ENCODE results near the gene LRFN3. TPM values are rescaled to one million over a fixed set of nuclear protein-coding genes. Genes with fewer than 3 reads are reported as not detected.

Gene LRFN3
- total and polyA plus RNA-seq, 2 of the 4 experiments (the other 2 are of a cell fraction): 0.36 to 4.8 TPM

DNA sequence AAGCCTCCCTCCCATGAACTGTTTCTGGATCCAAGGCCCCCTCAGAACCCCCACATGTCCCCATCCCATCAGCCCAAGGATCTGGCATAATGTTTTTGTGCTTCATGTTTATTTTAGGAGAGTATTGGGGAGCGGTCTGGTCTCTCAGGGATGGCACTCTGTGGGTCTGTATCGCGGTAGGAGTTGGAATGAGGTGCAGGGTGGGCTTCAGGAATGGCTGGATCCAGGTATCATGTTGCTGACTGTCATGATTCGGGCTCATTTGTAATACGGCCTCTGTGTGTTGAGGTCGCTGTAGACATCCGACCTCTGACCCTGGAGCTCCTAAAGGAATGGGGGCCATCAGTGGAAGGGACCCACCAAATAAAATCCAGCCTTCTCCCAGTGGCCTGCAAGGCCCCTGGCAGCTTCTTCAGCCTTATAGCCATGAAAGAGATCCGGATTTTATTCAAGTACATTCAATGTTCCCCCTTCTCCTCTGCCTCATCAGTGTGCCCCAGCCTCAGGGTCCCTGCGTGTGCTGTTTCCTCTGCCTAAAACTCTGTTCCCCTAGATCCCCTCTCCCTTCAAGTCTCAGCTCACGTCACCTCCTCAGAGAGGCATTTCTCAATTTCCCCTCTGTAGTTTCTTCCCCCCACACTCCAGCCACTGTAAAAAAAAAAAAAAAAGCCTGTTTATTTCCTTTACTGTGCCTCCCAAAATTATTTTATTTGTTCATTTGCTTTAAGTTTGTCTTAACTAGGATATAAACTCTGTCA lies 31.7 kb upstream of the LRFN3 start (continued):
- no peak for TF ChIP-seq RCOR1 (IDR thresholded peaks at IDR 0.05; ENCODE audit: insufficient replicate concordance, low read length)

DNA sequence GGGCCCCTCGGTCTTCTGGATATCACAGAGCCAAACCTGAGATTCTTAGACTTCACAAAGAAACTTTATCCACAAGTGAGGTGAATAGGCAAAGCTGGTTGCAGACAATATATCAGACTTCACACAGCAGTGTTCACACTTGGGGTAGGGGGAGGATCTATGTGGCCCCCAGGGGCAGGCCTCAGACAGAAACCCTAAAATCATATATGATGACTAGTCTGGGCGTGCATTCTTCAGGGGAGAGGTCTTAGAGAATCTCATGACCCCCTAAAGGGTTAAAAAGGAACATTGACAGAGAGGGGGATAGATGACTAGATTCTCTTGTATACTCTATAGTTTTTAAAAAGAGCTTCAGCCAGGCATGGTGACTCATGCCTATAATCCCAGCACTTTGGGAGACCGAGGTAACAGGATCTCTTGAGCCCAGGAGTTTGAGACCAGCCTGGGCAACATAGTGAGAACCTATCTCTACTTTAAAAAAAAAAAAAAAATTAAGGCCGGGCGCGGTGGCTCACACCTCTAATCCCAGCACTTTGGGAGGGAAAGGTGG lies 30.9 kb upstream of the LRFN3 start:
- in situ Hi-C loops (cut with MboI; ENCODE audit: low sequenced_read_pairs): no loop called here
- H2AK9ac ChIP-seq (replicated peaks; ENCODE audit: low read depth, low read length, poor library complexity): no peak overlapping the region
- peak overlapping the region; percentile 33; the same call in 1 of the 2 replicates for H2BK120ac ChIP-seq (ENCODE audit: low read depth, low read length)
- DNase-seq (peak; percentile 50), ATAC-seq (ENCODE audit: low read depth) (peak; percentile 30; the same call in 1 of the 2 replicates)
- no peak overlapping the region for H2BK15ac ChIP-seq (ENCODE audit: low read depth, low read length)
- peak overlapping the region; percentile 22 for H3K4ac ChIP-seq (ENCODE audit: low read depth, low read length)
- ChIA-PET POLR2A (ENCODE audit: unreplicated experiment) (no interaction called here), CTCF (interaction anchor here (0.8 kb wide), 1 partner anchor 26 kb away, joined by 6 read pairs; no protein-coding TSS in a partner anchor)
- no peaks in the 10 kb centered on the region for H3K36me3 ChIP-seq (ENCODE audit: control insufficient read depth, insufficient read depth, low read length)
- H2BK5ac ChIP-seq (ENCODE audit: low read depth, low read length, poor library complexity, severe bottlenecking): peak overlapping the region; percentile 25
- no peaks in the 10 kb centered on the region for H3K9me3 ChIP-seq (ENCODE audit: control insufficient read depth, insufficient read depth, low read length)
- peaks cover 0 to 5% of the 10 kb centered on the region in 2 experiments; a peak in 3 of 4 replicates for H3K79me1 ChIP-seq (ENCODE audit: low read depth in 1 of 2, low read length in 2 of 2)
- dilution Hi-C loops (cut with HindIII; ENCODE audit: low sequenced_read_pairs, unreplicated experiment): no loop called here
- H4K91ac ChIP-seq (ENCODE audit: insufficient read depth, low read depth, low read length): no peak overlapping the region
- peaks cover 22% of the 10 kb centered on the region for H3K9me1 ChIP-seq (ENCODE audit: insufficient read depth, low read length)
- intact Hi-C loops (cut with micrococcal nuclease): no loop called here
- no peak overlapping the region for H3K56ac ChIP-seq (ENCODE audit: extremely low read depth, insufficient read depth, low read length)
- peak overlapping the region; percentile 26; the same call in 1 of the 2 replicates for H4K5ac ChIP-seq (ENCODE audit: low read depth, low read length)
- H4K8ac ChIP-seq (ENCODE audit: low read depth in 2 of 2, low read length in 2 of 2): peak overlapping the region in 1 of 2 experiments; percentile 1; a peak in 2 of 4 replicates
- peak overlapping the region; percentile 23; the same call in 1 of the 2 replicates for H3K9ac ChIP-seq (ENCODE audit: low read depth, low read length)
- peak overlapping the region; percentile 82 for H2BK20ac ChIP-seq (ENCODE audit: low read depth, low read length)
- H2AFZ ChIP-seq (replicated peaks; ENCODE audit: low read length, poor library complexity): no peak overlapping the region
- no peaks in the 10 kb centered on the region for H3K27me3 ChIP-seq (ENCODE audit: control insufficient read depth, insufficient read depth, low read length)
- BruUV-seq (replicated peaks): no TSS peak
- no peak overlapping the region for H3K4me2 ChIP-seq (ENCODE audit: low read depth, low read length)
- no CpG with 5 or more reads among the region's 6 CpGs for WGBS, 2 experiments (ENCODE audit: extremely low coverage in 2 of 2, insufficient read length in 1 of 2)
- peak overlapping the region; percentile 34; the same call in 1 of the 2 replicates for H3K18ac ChIP-seq (ENCODE audit: low read depth, low read length)
- peak; percentile 58; the same call in 1 of the 2 replicates for TF ChIP-seq FOS (IDR thresholded peaks at IDR 0.05; ENCODE audit: low read depth, low read length)
- no peak for TF ChIP-seq SMC3 (IDR thresholded peaks at IDR 0.05; ENCODE audit: low read depth, low read length)
- peaks cover 31% of the 10 kb centered on the region for H3K4me1 ChIP-seq (ENCODE audit: control insufficient read depth, insufficient read depth, low read length)
- H3K27ac ChIP-seq (ENCODE audit: insufficient read depth, low read length): peak overlapping the region; percentile 67; the same call in 1 of the 2 replicates
- H3K14ac ChIP-seq (replicated peaks; ENCODE audit: low read depth, low read length): no peak overlapping the region
- H2AK5ac ChIP-seq (ENCODE audit: low read depth, low read length): peak overlapping the region; percentile 90; the same call in 1 of the 2 replicates
- no peak overlapping the region for H3K4me3 ChIP-seq (ENCODE audit: insufficient read depth, low read depth, low read length)
- no peaks in the 10 kb centered on the region for H4K20me1 ChIP-seq (ENCODE audit: insufficient read depth, low read length)
- H3K23ac ChIP-seq (ENCODE audit: low read depth, low read length): 0 out of 2 replicates have a peak overlapping the region, but pooled peaks have one; percentile 51
